Renal cortex interstitium (tissue), 11 donors: ENCODE measurements around the gene NT5DC1. TPM values are rescaled to one million over a fixed set of nuclear protein-coding genes. Genes with fewer than 3 reads are reported as not detected.
"Not testable (repeated sequence)": the region's sequence is repeated elsewhere in the genome, so short reads cannot be mapped to it uniquely, and the experiment has no call there.

Experiments used
- DNase-seq, 11 donors: peaks; one replicate each; pipeline ENCODE4 v3.0.0-alpha.2; 2013; ENCODE audit warnings: low read depth in 9 of 11, low spot score in 4 of 11; ENCODE audit errors: extremely low read depth in 1 of 11
- polyA plus RNA-seq, 3 donors: library from polyadenylated mRNA; unstranded; fragments of 120-200 nt; gene quantifications; one replicate each; pipeline ENCODE4 v1.2.1, GENCODE V29; 2013; ENCODE audit not compliant: insufficient read length in 3 of 3

NT5DC1 gene
- polyA plus RNA-seq, 3 donors: 40.7 to 47.7 (median 45.2) TPM

GRCh38 chr6:116078522-116078921 is 22.1 kb upstream of the NT5DC1 start:
- no peak for DNase-seq

- DNase-seq: no peak
Observed at GRCh38 chr6:116078945-116079344, 21.7 kb upstream of the NT5DC1 start.

- no peak for DNase-seq
Observed at GRCh38 chr6:116083052-116083451, 17.6 kb upstream of the NT5DC1 start.

GRCh38 chr6:116084284-116084683 is 16.4 kb upstream of the NT5DC1 start:
- DNase-seq: no peak

- DNase-seq: no peak
Observed at GRCh38 chr6:116087437-116088027, 13.1 kb upstream of the NT5DC1 start.

GRCh38 chr6:116088946-116089345 is 11.7 kb upstream of the NT5DC1 start:
- DNase-seq: no peak

GRCh38 chr6:116090251-116090650 is 10.4 kb upstream of the NT5DC1 start:
- DNase-seq: no peak

- DNase-seq: no peak
Observed at GRCh38 chr6:116094041-116094440, 6.6 kb upstream of the NT5DC1 start.

GRCh38 chr6:116096048-116096759 is 4.4 kb upstream of the NT5DC1 start:
- not testable (repeated sequence) for DNase-seq

- no peak for DNase-seq
Observed at GRCh38 chr6:116096979-116097816, 3.5 kb upstream of the NT5DC1 start.

GRCh38 chr6:116099036-116099435 is 1.6 kb upstream of the NT5DC1 start:
- DNase-seq: no peak

- no peak for DNase-seq
Observed at GRCh38 chr6:116101302-116101718, 657 bp downstream of the NT5DC1 start.

- DNase-seq: no peak
Observed at GRCh38 chr6:116101790-116102189, 1.1 kb downstream of the NT5DC1 start.

GRCh38 chr6:116102873-116103272 is 2.2 kb downstream of the NT5DC1 start:
- no peak for DNase-seq

GRCh38 chr6:116104636-116105035 is 4.0 kb downstream of the NT5DC1 start:
- no peak for DNase-seq

- DNase-seq: no peak
Observed at GRCh38 chr6:116105247-116105646, 4.6 kb downstream of the NT5DC1 start.

GRCh38 chr6:116106146-116106545 is 5.5 kb downstream of the NT5DC1 start:
- no peak for DNase-seq

GRCh38 chr6:116108836-116109235 is 8.2 kb downstream of the NT5DC1 start:
- DNase-seq: no peak

- DNase-seq: no peak
Observed at GRCh38 chr6:116111552-116112528, 11.2 kb downstream of the NT5DC1 start.
